SK-N-SH treated with all-trans-retinoic acid at 6 μM for 48 hours (cell line): ENCODE results near the gene MAP2.

Experiments
- ATAC-seq: fragments of 200-7000 bp; cut with Tn5 transposase; 3 replicates; pipeline ENCODE4 v1.9.1; 2020; ENCODE audit warnings: mild to moderate bottlenecking, moderate library complexity
- ARNTL ChIP-seq: fragments of 450-650 bp; formaldehyde crosslinking; IDR thresholded peaks from 2 replicates; pipeline ENCODE4 v1.5.0; 2020; ENCODE audit warnings: low read depth, mild to moderate bottlenecking, moderate library complexity, borderline replicate concordance
- BACH2 ChIP-seq: fragments of 250-450 bp; sonication (Bioruptor Pico); IDR thresholded peaks from 2 replicates; pipeline ENCODE4 v1.9.0; 2021; ENCODE audit warnings: mild to moderate bottlenecking, borderline replicate concordance
- CREB5 ChIP-seq: fragments of 250-450 bp; sonication (Bioruptor Pico); IDR thresholded peaks from 2 replicates; pipeline ENCODE4 v1.5.1; 2020; ENCODE audit warnings: low read depth, mild to moderate bottlenecking, moderate library complexity
- CSRNP3 ChIP-seq: fragments of 250-450 bp; sonication (Bioruptor Pico); IDR thresholded peaks from 2 replicates; pipeline ENCODE4 v1.5.1; 2021; ENCODE audit warnings: mild to moderate bottlenecking, moderate library complexity
- ESRRG ChIP-seq: fragments of 250-450 bp; sonication (Bioruptor Pico); IDR thresholded peaks from 2 replicates; pipeline ENCODE4 v1.6.1; 2021; ENCODE audit warnings: mild to moderate bottlenecking
- GLIS3 ChIP-seq: fragments of 250-450 bp; sonication (Bioruptor Pico); IDR thresholded peaks from 2 replicates; pipeline ENCODE4 v1.5.0; 2020; ENCODE audit warnings: mild to moderate bottlenecking, moderate library complexity
- ISL1 ChIP-seq: fragments of 250-450 bp; sonication (Bioruptor Pico); IDR thresholded peaks from 2 replicates; pipeline ENCODE4 v2.1.2; 2022; ENCODE audit warnings: mild to moderate bottlenecking, moderate library complexity
- OSR1 ChIP-seq: fragments of 250-450 bp; sonication (Bioruptor Pico); IDR thresholded peaks from 2 replicates; pipeline ENCODE4 v1.8.0; 2022; ENCODE audit warnings: moderate library complexity, mild to moderate bottlenecking, inconsistent platforms
- PATZ1 ChIP-seq: fragments of 250-450 bp; sonication (Bioruptor Pico); IDR thresholded peaks from 2 replicates; pipeline ENCODE4 v1.8.0; 2020; ENCODE audit warnings: mild to moderate bottlenecking, moderate library complexity, borderline replicate concordance
- POU6F1 ChIP-seq: fragments of 250-450 bp; sonication (Bioruptor Pico); IDR thresholded peaks from 2 replicates; pipeline ENCODE4 v1.8.0; 2021; ENCODE audit warnings: low read depth, mild to moderate bottlenecking, moderate library complexity, borderline replicate concordance
- PPARA ChIP-seq: fragments of 250-450 bp; sonication (Bioruptor Pico); IDR thresholded peaks from 2 replicates; pipeline ENCODE4 v1.5.0; 2020; ENCODE audit warnings: mild to moderate bottlenecking, borderline replicate concordance
- RARB ChIP-seq: fragments of 250-450 bp; sonication (Bioruptor Pico); IDR thresholded peaks from 2 replicates; pipeline ENCODE4 v1.8.0; 2021; ENCODE audit warnings: mild to moderate bottlenecking, moderate library complexity
- SNAI2 ChIP-seq: fragments of 250-450 bp; sonication (Bioruptor Pico); IDR thresholded peaks from 2 replicates; pipeline ENCODE4 v1.5.0; 2020; ENCODE audit warnings: mild to moderate bottlenecking, moderate library complexity
- TOX ChIP-seq: fragments of 250-450 bp; sonication (Bioruptor Pico); IDR thresholded peaks from 2 replicates; pipeline ENCODE4 v1.8.0; 2021; ENCODE audit warnings: mild to moderate bottlenecking, moderate library complexity, borderline replicate concordance
- ZC3H10 ChIP-seq: fragments of 250-450 bp; sonication (Bioruptor Pico); IDR thresholded peaks from 2 replicates; pipeline ENCODE4 v1.5.1; 2021; ENCODE audit warnings: mild to moderate bottlenecking, moderate library complexity
- ZFP30 ChIP-seq: fragments of 450-650 bp; formaldehyde crosslinking; IDR thresholded peaks from 2 replicates; pipeline ENCODE4 v1.5.0; 2022; ENCODE audit warnings: mild to moderate bottlenecking, moderate library complexity
- ZNF565 ChIP-seq: fragments of 450-650 bp; formaldehyde crosslinking; conservative IDR thresholded peaks from 2 replicates; pipeline ENCODE4 v1.5.0; 2020; ENCODE audit warnings: low read depth, mild to moderate bottlenecking, moderate library complexity
- ZNF70 ChIP-seq: fragments of 450-650 bp; formaldehyde crosslinking; IDR thresholded peaks from 2 replicates; pipeline ENCODE4 v1.5.0; 2020; ENCODE audit warnings: mild to moderate bottlenecking, moderate library complexity
- ZNF8 ChIP-seq: fragments of 450-650 bp; formaldehyde crosslinking; IDR thresholded peaks from 2 replicates; pipeline ENCODE4 v1.5.0; 2020; ENCODE audit warnings: mild to moderate bottlenecking, moderate library complexity
- TF ChIP-seq, protein P1 (sequence below): fragments of 250-450 bp; sonication (Bioruptor Pico); IDR thresholded peaks from 2 replicates; pipeline ENCODE4 v1.5.0; 2020; ENCODE audit warnings: mild to moderate bottlenecking, moderate library complexity

The MAP2 gene

GRCh38 chr2:209469481-209469880 lies 45.6 kb downstream of the MAP2 start:
- TF ChIP-seq, protein P1, sequence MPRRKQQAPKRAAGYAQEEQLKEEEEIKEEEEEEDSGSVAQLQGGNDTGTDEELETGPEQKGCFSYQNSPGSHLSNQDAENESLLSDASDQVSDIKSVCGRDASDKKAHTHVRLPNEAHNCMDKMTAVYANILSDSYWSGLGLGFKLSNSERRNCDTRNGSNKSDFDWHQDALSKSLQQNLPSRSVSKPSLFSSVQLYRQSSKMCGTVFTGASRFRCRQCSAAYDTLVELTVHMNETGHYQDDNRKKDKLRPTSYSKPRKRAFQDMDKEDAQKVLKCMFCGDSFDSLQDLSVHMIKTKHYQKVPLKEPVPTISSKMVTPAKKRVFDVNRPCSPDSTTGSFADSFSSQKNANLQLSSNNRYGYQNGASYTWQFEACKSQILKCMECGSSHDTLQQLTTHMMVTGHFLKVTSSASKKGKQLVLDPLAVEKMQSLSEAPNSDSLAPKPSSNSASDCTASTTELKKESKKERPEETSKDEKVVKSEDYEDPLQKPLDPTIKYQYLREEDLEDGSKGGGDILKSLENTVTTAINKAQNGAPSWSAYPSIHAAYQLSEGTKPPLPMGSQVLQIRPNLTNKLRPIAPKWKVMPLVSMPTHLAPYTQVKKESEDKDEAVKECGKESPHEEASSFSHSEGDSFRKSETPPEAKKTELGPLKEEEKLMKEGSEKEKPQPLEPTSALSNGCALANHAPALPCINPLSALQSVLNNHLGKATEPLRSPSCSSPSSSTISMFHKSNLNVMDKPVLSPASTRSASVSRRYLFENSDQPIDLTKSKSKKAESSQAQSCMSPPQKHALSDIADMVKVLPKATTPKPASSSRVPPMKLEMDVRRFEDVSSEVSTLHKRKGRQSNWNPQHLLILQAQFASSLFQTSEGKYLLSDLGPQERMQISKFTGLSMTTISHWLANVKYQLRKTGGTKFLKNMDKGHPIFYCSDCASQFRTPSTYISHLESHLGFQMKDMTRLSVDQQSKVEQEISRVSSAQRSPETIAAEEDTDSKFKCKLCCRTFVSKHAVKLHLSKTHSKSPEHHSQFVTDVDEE (CRISPR knock-in tag): no peak
- TF ChIP-seq BACH2 (CRISPR knock-in tag) (no peak), POU6F1 (CRISPR knock-in tag) (no peak), RARB (CRISPR knock-in tag) (no peak), ZNF70 (CRISPR knock-in tag) (no peak), GLIS3 (CRISPR knock-in tag) (no peak), ZC3H10 (CRISPR knock-in tag) (no peak), ISL1 (no peak)
- TF ChIP-seq, all 23 proteins: peak for 0
- ATAC-seq: no peak

DNA sequence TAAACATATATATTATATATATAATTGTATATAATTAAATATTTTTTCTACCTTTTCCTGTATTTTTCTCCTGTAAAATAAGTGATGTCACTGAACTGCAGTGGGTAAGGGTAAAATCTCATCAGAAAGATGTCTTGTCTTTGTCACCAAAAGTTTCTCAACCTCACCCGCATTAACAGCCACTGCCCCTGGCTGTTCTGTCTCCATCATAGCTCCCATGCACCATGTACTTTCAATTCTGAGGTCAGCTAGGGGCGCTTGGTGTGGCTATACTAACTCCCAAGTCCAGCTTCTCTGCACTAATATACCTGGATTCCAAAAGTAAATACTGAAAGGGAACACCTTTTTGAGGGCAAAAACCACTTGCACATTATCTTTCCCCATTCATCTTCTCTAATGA lies 46.6 kb downstream of the MAP2 start:
- no peak for ATAC-seq
- TF ChIP-seq CREB5 (CRISPR knock-in tag) (no peak), RARB (CRISPR knock-in tag) (no peak), POU6F1 (CRISPR knock-in tag) (no peak), ZFP30 (CRISPR knock-in tag) (no peak), ARNTL (CRISPR knock-in tag) (no peak), GLIS3 (CRISPR knock-in tag) (no peak), OSR1 (CRISPR knock-in tag) (no peak), PATZ1 (CRISPR knock-in tag) (no peak), CSRNP3 (no peak), ESRRG (CRISPR knock-in tag) (no peak), TOX (CRISPR knock-in tag) (no peak), PPARA (CRISPR knock-in tag) (no peak), ZNF565 (CRISPR knock-in tag) (no peak), BACH2 (CRISPR knock-in tag) (no peak), ZNF8 (CRISPR knock-in tag) (no peak), ZC3H10 (CRISPR knock-in tag) (no peak), ZNF70 (CRISPR knock-in tag) (no peak), ISL1 (no peak), SNAI2 (no peak)
- TF ChIP-seq, protein P1 (CRISPR knock-in tag): no peak
- TF ChIP-seq, all 23 proteins: peak for 0
